Endothelial cell of umbilical vein (primary cell): ENCODE measurements around the gene RBP4. TPM values are rescaled to one million over a fixed set of nuclear protein-coding genes. Genes with fewer than 3 reads are reported as not detected.

Source experiments
- BruUV-seq: library from RNA; stranded (reverse); fragments of 400-500 nt; replicated peaks from 2 replicates; lab custom pipeline; 2021; lab: Mats Ljungman, UMichigan
- CTCF ChIA-PET: fragments of 300-600, 350-600 bp; sonication (Branson Sonifier 250); formaldehyde crosslinking; loops from one replicate; lab custom pipeline; 2021; ENCODE audit warnings: antibody characterized with exemption, inconsistent platforms; lab: Charles Lee
- POLR2A ChIA-PET: fragments of 300-600, 350-600 bp; sonication (Branson Sonifier 250); formaldehyde crosslinking; loops from one replicate; lab custom pipeline; 2021; ENCODE audit warnings: antibody characterized with exemption, inconsistent platforms; lab: Charles Lee
- DNase-seq: peaks from one replicate; pipeline ENCODE4 v3.0.0-alpha.2; 2011; ENCODE audit warnings: low read depth, low spot score
- FAIRE-seq: peaks from 2 replicates; lab custom pipeline; 2011; peaks lifted over from hg19 to GRCh38; lab: Jason Lieb, UNC
- H2AFZ ChIP-seq: 2 replicates; pipeline ENCODE4 v1.6.0; 2012; ENCODE audit warnings: low read depth, low read length, control low read depth, inconsistent platforms
- H3K27ac ChIP-seq: 2 replicates; pipeline ENCODE4 v1.5.1; 2011; ENCODE audit warnings: low read depth, mild to moderate bottlenecking, control low read depth, low read length, moderate library complexity; ENCODE audit not compliant: insufficient read depth
- H3K27me3 ChIP-seq, 2 experiments: 2 replicates each; pipeline versions ENCODE4 v1.6.0 to v1.6.1; 2011; ENCODE audit warnings: low read length in 2 of 2, mixed read lengths in 1 of 2; ENCODE audit not compliant: control insufficient read depth in 2 of 2, insufficient read depth in 2 of 2
- H3K36me3 ChIP-seq, 2 experiments: 2 replicates in 1 of 2; 3 replicates in 1 of 2; pipeline ENCODE4 v1.5.1; 2011; ENCODE audit warnings: low read length in 2 of 2, mild to moderate bottlenecking in 1 of 2, moderate library complexity in 1 of 2; ENCODE audit not compliant: control insufficient read depth in 2 of 2, insufficient read depth in 2 of 2; ENCODE audit errors: extremely low read depth in 1 of 2
- H3K4me1 ChIP-seq: 3 replicates; pipeline ENCODE4 v1.5.1; 2011; ENCODE audit warnings: mild to moderate bottlenecking, low read length; ENCODE audit not compliant: control insufficient read depth, insufficient read depth; ENCODE audit errors: extremely low read depth
- H3K4me2 ChIP-seq: 2 replicates; pipeline ENCODE4 v1.6.1; 2011; ENCODE audit warnings: low read length, control low read depth, mixed read lengths; ENCODE audit not compliant: insufficient read depth
- H3K4me3 ChIP-seq, 3 experiments: fragments of 200-600 bp in 1 of 3; sonication (generic), shearing (Covaris generic) in 1 of 3; replicated peaks in 1 of 3; 2 replicates each; pipeline ENCODE4 v1.5.1; 2011 to 2016; ENCODE audit warnings: control low read depth in 3 of 3, low read length in 3 of 3, mild to moderate bottlenecking in 2 of 3, inconsistent platforms in 1 of 3, low read depth in 1 of 3, moderate library complexity in 1 of 3; ENCODE audit not compliant: insufficient read depth in 1 of 3
- H3K79me2 ChIP-seq: 2 replicates; pipeline ENCODE4 v1.6.0; 2012; ENCODE audit warnings: low read length, inconsistent platforms; ENCODE audit not compliant: control insufficient read depth, insufficient read depth
- H3K9ac ChIP-seq: replicated peaks from 2 replicates; pipeline ENCODE3; 2011; ENCODE audit warnings: low read length, control low read depth; ENCODE audit not compliant: insufficient read depth; ENCODE audit errors: extremely low read depth
- H3K9me1 ChIP-seq: replicated peaks from 3 replicates; pipeline ENCODE4 v1.6.0; 2011; ENCODE audit warnings: mild to moderate bottlenecking, low read length; ENCODE audit not compliant: control insufficient read depth, insufficient read depth; ENCODE audit errors: extremely low read depth
- H3K9me3 ChIP-seq: replicated peaks from 2 replicates; pipeline ENCODE4 v1.5.1; 2012; ENCODE audit warnings: low read length, inconsistent platforms; ENCODE audit not compliant: control insufficient read depth, insufficient read depth
- H4K20me1 ChIP-seq: replicated peaks from 2 replicates; pipeline ENCODE3; 2011; ENCODE audit warnings: mild to moderate bottlenecking, low read length; ENCODE audit not compliant: control insufficient read depth, insufficient read depth; ENCODE audit errors: extremely low read depth
- CTCF ChIP-seq, 2 donors: IDR thresholded peaks; 1 replicate in 1 of 2; 2 replicates in 1 of 2; pipeline ENCODE4 v1.5.1; 2011; ENCODE audit warnings: low read length in 2 of 2, mild to moderate bottlenecking in 2 of 2, moderate library complexity in 2 of 2, control low read depth in 1 of 2, inconsistent platforms in 1 of 2, low read depth in 1 of 2; ENCODE audit not compliant: insufficient read depth in 1 of 2; ENCODE audit errors: extremely low read depth in 1 of 2
- EZH2 ChIP-seq: IDR thresholded peaks from 2 replicates; pipeline ENCODE4 v1.6.1; 2012; ENCODE audit warnings: borderline replicate concordance, low read depth, mild to moderate bottlenecking, moderate library complexity, low read length, inconsistent platforms; ENCODE audit not compliant: severe bottlenecking
- FOS ChIP-seq: IDR thresholded peaks from 2 replicates; pipeline ENCODE4 v1.6.1; 2011; ENCODE audit warnings: mild to moderate bottlenecking, low read length, moderate library complexity, borderline replicate concordance; ENCODE audit not compliant: insufficient read depth
- GATA2 ChIP-seq: IDR thresholded peaks from 2 replicates; pipeline ENCODE4 v1.7.0; 2011; ENCODE audit warnings: low read depth, mild to moderate bottlenecking, moderate library complexity, mixed read lengths, low read length; ENCODE audit not compliant: insufficient read length, insufficient read depth
- JUN ChIP-seq: IDR thresholded peaks from 2 replicates; pipeline ENCODE4 v1.6.1; 2011; ENCODE audit warnings: borderline replicate concordance, low read depth; ENCODE audit not compliant: insufficient read length, insufficient read depth
- MYC ChIP-seq: IDR thresholded peaks from one replicate; pipeline ENCODE4 v1.6.1; 2011; ENCODE audit warnings: mild to moderate bottlenecking, low read depth, low read length
- POLR2A ChIP-seq: IDR thresholded peaks from 2 replicates; pipeline ENCODE4 v1.6.1; 2012; ENCODE audit warnings: low read depth, mild to moderate bottlenecking, control low read depth, low read length
- POLR2AphosphoS5 ChIP-seq: IDR thresholded peaks from 2 replicates; pipeline ENCODE4 v1.6.1; 2012; ENCODE audit warnings: low read depth, mild to moderate bottlenecking, control low read depth, low read length, moderate library complexity; ENCODE audit not compliant: insufficient read depth
- dilution Hi-C: fragments of 300-500 bp; cut with MboI; formaldehyde crosslinking; loops from one replicate; pipeline ENCODE4 v1.15.0; 2019; ENCODE audit warnings: low sequenced_read_pairs; ENCODE audit not compliant: extremely low pct_ligation_motif_present
- intact Hi-C: fragments of 100-400 bp; cut with micrococcal nuclease; formaldehyde crosslinking; loops from one replicate; pipeline ENCODE4 v1.10.0; 2022
- polyA plus RNA-seq, 4 experiments: library from polyadenylated mRNA; depleted of rRNA in 3 of 4; stranded (reverse) in 3 of 4; unstranded in 1 of 4; fragments of >200 nt; gene quantifications; 2 replicates each; pipeline versions ENCODE4 v1.2.1 to v1.2.3, GENCODE V29; 2011 to 2012; ENCODE audit warnings: missing spikeins in 1 of 4
- total RNA-seq: library from RNA; stranded (reverse); gene quantifications from 2 replicates; pipeline ENCODE4 v1.2.3, GENCODE V29; 2021
- TF ChIP-seq, protein P1 (sequence below): IDR thresholded peaks from 2 replicates; pipeline ENCODE4 v1.6.1; 2011; ENCODE audit not compliant: insufficient read depth, insufficient read length

The RBP4 gene
- total and polyA plus RNA-seq, 2 donors (not counting 3 experiments of a cell fraction or from before 2014, with no cell fraction given): not detected

- FAIRE-seq (no peak), DNase-seq (no peak)
- no TSS peak for BruUV-seq
- intact Hi-C loops (no loop called here), dilution Hi-C loops (no loop called here)
- TF ChIP-seq JUN: no peak
- TF ChIP-seq FOS: no peak
- no peak for TF ChIP-seq POLR2AphosphoS5
- no peak for TF ChIP-seq EZH2
- TF ChIP-seq CTCF (IDR thresholded peaks at IDR 0.05; ENCODE audit: extremely low read depth in 1 of 2, insufficient read depth in 1 of 2, low read depth in 1 of 2, low read length in 2 of 2): no peak
- TF ChIP-seq, protein P1, sequence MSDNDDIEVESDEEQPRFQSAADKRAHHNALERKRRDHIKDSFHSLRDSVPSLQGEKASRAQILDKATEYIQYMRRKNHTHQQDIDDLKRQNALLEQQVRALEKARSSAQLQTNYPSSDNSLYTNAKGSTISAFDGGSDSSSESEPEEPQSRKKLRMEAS: no peak
- TF ChIP-seq POLR2A: no peak
- no peak for TF ChIP-seq MYC
- TF ChIP-seq GATA2: no peak
- ChIA-PET CTCF (no interaction called here), POLR2A (no interaction called here)
- Histone ChIP-seq H3K4me1 (no peaks in the 10 kb centered on the region), H3K27me3 (peaks cover 5 to 7% of the 10 kb centered on the region in 2 experiments), H3K4me3 (no peak overlapping the region), H4K20me1 (no peaks in the 10 kb centered on the region), H3K9me1 (no peaks in the 10 kb centered on the region), H3K27ac (no peak overlapping the region), H3K9me3 (no peaks in the 10 kb centered on the region), H3K79me2 (no peaks in the 10 kb centered on the region), H3K36me3 (no peaks in the 10 kb centered on the region), H3K9ac (no peak overlapping the region), H2AFZ (no peak overlapping the region), H3K4me2 (no peak overlapping the region)
These were observed 6.5 kb downstream of the RBP4 start for GRCh38 chr10:93594518-93594917.
